DMS79 treated with DMSO at 0.1 percent for 48 hours (cell line): ENCODE measurements around the gene DYNC1I1.

ENCODE experiments used
- DNase-seq: peaks from one replicate; lab custom pipeline; 2025; lab: John Stamatoyannopoulos, UW

DYNC1I1 gene

DNA sequence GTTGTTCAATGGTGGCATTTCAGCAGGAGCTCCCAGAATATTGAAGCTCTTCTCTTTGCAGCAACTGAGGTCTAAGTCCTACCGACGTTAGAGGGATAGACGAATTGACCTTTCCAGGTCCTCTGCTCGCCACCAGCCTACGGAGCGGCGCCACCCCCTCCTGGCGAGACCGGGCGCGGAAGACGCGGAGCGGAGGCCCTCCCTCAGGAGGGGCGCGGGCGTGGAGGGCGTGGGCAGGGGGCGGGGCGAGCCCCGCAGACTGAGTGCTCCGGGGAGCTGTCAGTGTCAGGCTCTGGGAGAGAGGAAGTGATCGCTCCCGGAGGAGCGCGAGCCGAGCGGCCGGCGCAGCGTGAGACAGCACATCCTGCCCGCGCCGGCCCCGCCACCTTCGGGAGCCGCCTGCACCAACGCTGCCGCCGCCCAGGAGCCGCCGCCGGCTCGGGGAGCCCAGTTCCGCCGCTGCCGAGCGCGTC is at the start of gene DYNC1I1:
Gene DYNC1I1 (plus strand): TSS at position 257 of the 473 bp plus-strand sequence. CDS start 32,176 bp downstream, outside the sequence.
- peak; percentile 31 for DNase-seq

GRCh38 chr7:95723583-95724180 is 48.7 kb upstream of the DYNC1I1 start:
- peak; percentile 53 for DNase-seq

DNA sequence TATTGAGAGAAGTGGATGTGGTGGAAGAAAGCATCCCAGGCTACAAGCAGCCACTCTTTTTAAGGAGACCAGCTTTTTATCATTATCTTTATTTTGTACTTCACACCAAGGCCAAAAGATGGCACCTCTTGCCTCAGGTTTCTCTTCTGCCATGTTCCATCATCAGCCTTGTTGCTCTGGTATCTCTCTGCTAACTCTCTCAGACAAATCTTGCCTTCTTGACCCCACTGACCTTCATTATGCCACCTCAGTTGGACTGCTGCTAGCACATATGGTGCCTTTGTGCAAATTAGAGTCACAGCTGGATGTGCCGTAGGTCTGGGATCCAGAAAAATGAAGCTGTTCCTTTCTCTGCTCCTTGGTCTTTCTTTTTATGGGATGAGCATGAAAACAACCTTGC is 47.1 kb upstream of the DYNC1I1 start:
- DNase-seq: no peak

- DNase-seq: no peak
Measured at GRCh38 chr7:95730493-95731280, 41.7 kb upstream of the DYNC1I1 start.

- no peak for DNase-seq
Measured at GRCh38 chr7:95736635-95737034, 35.7 kb upstream of the DYNC1I1 start.

- no peak for DNase-seq
Measured at GRCh38 chr7:95737828-95738505, 34.4 kb upstream of the DYNC1I1 start.

DNA sequence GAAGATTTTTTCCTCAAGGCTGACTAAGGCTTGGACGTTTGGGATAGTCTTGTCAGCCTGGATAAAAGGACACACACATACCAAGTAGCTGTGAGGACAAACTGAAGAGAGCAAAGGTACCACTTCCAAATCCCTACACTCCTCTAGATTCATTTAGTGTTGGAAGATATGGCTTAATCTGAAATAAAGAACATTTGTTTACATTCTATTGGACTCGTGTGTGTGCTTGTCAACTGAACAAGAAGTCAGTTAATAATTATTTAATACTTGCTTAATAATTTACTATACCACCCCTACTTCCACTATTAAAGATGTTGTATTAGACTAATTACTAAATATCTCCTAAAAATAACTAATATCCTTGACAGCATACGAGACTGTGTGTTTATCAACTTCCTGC is 23.3 kb upstream of the DYNC1I1 start:
- DNase-seq: no peak

- DNase-seq: no peak
Measured at GRCh38 chr7:95749515-95749914, 22.8 kb upstream of the DYNC1I1 start.

- DNase-seq: no peak
Measured at GRCh38 chr7:95753440-95753839, 18.9 kb upstream of the DYNC1I1 start.

- DNase-seq: no peak
Measured at GRCh38 chr7:95755277-95755934, 16.9 kb upstream of the DYNC1I1 start.

DNA sequence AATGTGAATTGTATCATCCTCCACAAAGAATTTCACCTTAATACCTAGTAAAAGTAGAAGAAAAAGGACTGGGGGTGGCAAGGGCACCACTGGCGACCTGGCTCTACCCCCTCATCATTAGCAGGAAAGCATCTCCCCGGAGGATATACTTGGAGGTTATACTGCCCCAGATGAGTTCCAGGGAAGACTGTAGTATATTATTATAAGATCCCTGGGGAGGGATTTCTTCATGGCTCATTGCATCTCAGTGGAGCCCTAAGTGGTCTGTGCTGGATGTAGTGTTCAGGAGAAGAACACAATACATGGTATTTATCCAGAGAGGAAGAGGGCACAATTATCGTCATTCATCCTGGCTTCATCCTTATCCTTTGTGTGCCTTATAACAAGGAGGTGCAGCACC is 14.2 kb upstream of the DYNC1I1 start:
- peak; percentile 33 for DNase-seq

- DNase-seq: no peak
Measured at GRCh38 chr7:95766086-95766485, 6.3 kb upstream of the DYNC1I1 start.

- no peak for DNase-seq
Measured at GRCh38 chr7:95766657-95767056, 5.7 kb upstream of the DYNC1I1 start.

DNA sequence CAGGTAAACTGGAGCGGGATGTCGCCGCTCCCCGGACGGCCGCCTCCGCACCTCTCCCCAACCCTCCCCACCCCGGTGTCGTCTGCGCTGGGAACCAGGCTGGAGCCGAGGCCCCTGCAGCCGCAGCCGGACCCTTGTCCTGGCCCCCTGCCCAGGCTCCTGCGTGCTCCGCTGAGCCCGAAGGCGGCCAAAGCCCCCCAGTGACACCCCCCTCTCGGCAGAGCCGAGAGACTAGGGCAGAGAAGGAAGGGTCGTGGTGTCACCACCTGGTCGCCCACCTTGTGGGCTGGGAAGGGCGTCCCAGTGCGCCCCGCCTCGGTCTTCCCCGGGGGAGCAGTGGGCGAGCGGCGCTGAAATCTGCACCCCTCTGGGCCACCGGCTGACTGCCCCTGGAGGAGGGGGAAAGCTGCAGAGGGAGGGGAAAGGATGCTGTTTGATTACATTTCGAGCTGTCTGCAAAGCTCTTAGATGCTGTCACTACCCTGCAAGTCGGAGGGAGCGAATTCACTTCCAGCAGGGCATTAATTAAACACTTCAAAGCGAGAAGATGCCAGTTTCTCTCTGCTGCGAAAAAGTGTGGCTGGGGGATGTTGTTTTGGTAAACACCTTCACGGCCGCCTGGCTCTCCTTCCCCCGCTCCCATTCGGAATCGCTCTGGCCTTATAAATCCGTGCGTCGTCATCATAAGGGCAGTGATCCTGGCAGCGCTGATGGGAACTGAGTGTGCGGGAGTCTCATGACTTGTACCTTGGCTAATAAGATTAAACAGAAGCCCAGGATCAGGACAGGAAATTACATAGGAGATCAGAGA is 622 bp downstream of the DYNC1I1 start:
- no peak for DNase-seq

- no peak for DNase-seq
Measured at GRCh38 chr7:95776561-95777185, 4.3 kb downstream of the DYNC1I1 start.

DNA sequence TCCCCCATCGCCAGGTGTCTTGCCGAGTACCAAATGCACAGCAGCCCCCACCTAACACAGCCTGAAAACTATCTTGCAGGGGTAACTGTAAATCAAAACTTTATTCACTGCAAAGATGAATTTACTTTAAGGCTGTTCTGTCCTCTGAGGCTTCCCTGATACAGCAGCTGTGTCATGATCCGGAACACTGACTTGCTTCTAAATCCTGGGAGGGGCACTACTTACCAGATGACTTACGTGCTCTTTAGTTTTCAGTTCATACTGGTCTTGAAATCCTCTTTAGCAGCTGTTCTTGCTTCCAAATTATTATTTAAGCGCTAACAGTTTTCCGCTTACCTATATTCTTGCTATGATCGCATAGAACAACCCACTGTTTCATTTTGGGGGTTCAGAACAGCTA is 4.9 kb downstream of the DYNC1I1 start:
- DNase-seq: peak; percentile 11

DNA sequence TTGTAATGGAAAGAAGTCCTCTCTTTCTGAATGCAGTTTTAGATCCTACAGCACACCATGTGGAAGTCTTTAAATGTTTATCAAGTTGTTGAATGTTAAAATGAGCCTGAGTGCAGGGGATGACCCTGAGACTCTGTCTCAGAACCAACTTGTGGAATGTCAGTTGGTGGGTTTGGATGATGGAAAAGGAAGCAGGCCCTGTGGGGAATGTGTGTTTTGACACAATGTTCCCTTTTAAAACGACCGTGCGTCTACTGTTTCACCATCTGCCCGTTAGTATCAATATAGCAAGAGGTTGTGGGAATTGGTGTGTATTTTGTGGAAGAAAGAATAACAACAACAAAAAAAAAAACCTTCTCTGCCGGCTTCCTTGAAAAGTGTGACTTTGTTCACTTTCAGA is 8.3 kb downstream of the DYNC1I1 start:
- no peak for DNase-seq

DNA sequence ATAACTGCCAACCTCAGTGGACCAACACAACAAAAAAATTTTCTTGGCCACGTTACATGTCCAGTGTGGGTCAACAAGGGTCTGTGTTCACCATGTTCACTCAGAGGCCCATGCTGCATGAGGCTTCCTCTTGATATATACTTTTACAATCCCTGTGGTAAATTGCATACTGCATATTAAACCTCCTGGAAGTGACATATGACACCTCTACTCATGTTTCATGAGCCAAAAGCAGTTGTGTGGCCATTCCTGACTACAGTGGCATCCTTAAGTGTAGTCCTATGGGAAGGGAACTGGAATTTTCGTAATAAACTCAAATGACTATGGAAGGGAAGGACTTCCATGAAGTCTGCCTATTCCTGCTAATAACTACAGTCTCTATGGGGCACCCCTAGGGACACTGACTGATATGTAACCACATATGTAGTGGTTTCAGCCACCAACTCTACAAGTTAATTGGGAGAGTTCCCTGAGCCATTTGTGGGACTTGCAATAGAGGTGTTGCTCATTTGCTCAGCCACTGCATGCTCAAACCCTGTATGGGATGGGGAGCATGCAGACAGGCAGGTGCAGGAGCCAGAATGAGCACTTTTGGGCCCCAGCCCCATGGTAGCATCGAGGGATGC is 9.7 kb downstream of the DYNC1I1 start:
- no peak for DNase-seq

GRCh38 chr7:95784796-95785195 is 12.4 kb downstream of the DYNC1I1 start:
- no peak for DNase-seq

- DNase-seq: no peak
Measured at GRCh38 chr7:95788258-95788657, 15.9 kb downstream of the DYNC1I1 start.

GRCh38 chr7:95788884-95789283 is 16.5 kb downstream of the DYNC1I1 start:
- no peak for DNase-seq
